Ascending aorta (tissue), 2 donors: ENCODE data around the gene ZDHHC17. TPM values are rescaled to one million over a fixed set of nuclear protein-coding genes. Genes with fewer than 3 reads are reported as not detected.
A peak's percentile ranks its signal among the peaks of the same experiment; 100 is the strongest.

Experiments used
- DNase-seq, 2 donors: peaks; one replicate each; pipeline ENCODE4 v3.0.0-alpha.2; 2019; ENCODE audit warnings: low spot score in 2 of 2
- H3K27ac ChIP-seq, 2 donors: fragments of 200-600 bp; sonication (generic); one replicate each; pipeline ENCODE4 v1.5.1; 2016 to 2017; ENCODE audit warnings: mild to moderate bottlenecking in 1 of 2
- H3K27me3 ChIP-seq: fragments of 200-600 bp; sonication (generic); one replicate; pipeline ENCODE4 v1.5.1; 2017
- H3K36me3 ChIP-seq, 2 donors: fragments of 200-600 bp; sonication (generic); one replicate each; pipeline ENCODE4 v1.5.1; 2016
- H3K4me1 ChIP-seq, 2 donors: fragments of 200-600 bp; sonication (generic); one replicate each; pipeline ENCODE4 v1.5.1; 2016 to 2017; ENCODE audit warnings: mild to moderate bottlenecking in 1 of 2
- H3K4me3 ChIP-seq, 2 donors: fragments of 200-600 bp; sonication (generic); one replicate each; pipeline ENCODE4 v1.5.1; 2016 to 2017; ENCODE audit warnings: mild to moderate bottlenecking in 1 of 2
- H3K9me3 ChIP-seq, 2 donors: fragments of 200-600 bp; sonication (generic); one replicate each; pipeline ENCODE4 v1.5.1; 2016
- intact Hi-C: fragments of 100-400 bp; cut with DNase I; formaldehyde crosslinking; loops from one replicate; pipeline ENCODE4 v1.15.1; 2023
- total RNA-seq: library from RNA; depleted of rRNA; stranded (reverse); fragments of >200 nt; gene quantifications from one replicate; pipeline ENCODE4 v1.1.0, GENCODE V29; 2016
- TF ChIP-seq, protein P1 (sequence below), 3 experiments: fragments of 200-600 bp in 2 of 3; fragments of 450-650 bp in 1 of 3; sonication (generic) in 2 of 3; IDR thresholded peaks; one replicate each; pipeline ENCODE4 v1.5.1; 2016 to 2019; ENCODE audit warnings: antibody characterized with exemption in 3 of 3, mild to moderate bottlenecking in 1 of 3, moderate library complexity in 1 of 3

ZDHHC17 gene, protein sequence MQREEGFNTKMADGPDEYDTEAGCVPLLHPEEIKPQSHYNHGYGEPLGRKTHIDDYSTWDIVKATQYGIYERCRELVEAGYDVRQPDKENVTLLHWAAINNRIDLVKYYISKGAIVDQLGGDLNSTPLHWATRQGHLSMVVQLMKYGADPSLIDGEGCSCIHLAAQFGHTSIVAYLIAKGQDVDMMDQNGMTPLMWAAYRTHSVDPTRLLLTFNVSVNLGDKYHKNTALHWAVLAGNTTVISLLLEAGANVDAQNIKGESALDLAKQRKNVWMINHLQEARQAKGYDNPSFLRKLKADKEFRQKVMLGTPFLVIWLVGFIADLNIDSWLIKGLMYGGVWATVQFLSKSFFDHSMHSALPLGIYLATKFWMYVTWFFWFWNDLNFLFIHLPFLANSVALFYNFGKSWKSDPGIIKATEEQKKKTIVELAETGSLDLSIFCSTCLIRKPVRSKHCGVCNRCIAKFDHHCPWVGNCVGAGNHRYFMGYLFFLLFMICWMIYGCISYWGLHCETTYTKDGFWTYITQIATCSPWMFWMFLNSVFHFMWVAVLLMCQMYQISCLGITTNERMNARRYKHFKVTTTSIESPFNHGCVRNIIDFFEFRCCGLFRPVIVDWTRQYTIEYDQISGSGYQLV
- 24.3 TPM for total RNA-seq

DNA sequence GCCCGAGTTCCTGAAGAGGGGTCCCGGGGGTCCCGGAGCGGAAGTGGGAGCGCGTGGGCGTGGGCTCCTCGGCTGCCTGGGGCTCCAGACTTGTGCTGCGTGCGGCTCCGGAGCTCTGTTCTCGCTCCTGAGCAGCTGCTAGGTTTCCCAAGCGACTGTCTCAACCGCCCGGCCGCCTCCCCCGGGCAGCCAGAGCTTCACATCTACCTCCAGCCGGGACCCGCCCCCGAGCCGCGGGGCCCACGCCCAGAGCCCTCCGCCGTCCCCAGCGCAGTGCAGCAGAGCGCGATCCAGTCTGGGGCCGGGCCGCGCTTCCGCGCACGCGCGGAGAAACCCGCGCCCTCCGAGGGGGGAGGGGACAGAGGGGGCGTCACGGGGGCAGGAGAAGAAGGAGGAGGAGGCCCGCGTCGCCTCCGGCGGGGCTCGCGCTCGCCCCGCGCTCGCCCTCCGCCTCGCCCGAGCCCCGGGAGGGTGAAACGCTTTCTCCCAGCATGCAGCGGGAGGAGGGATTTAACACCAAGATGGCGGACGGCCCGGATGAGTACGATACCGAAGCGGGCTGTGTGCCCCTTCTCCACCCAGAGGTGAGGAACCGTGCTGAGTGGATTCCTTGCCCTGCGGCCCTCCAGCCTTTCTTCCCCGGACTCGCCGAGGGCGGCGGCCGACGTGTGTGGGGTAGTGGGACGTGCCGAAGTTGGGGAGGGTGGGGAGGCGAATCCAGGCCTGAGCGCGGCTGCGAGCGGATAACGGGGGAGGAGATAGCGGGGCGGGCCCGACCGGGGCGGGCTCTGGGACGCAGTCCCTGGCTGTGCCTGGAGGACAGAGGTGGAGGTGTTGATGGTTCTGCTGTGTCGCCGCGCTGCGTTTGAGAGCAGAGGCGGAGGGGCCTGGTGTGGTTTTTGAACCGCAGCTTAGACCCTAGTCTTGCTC, at the start of gene ZDHHC17:
TSS of gene ZDHHC17 (plus strand) at position 370 of the 930 bp plus-strand sequence. CDS start at position 492, 122 bp downstream.
- peak; percentile 66 to 93 for DNase-seq
- intact Hi-C loops = loop anchor here (1.0 to 10.0 kb wide), 8 partner anchors 27 to 1429 kb away; partner anchors contain the start of genes CAPS2, CSRP2, GLIPR1 and GLIPR1L1
- H3K27me3 ChIP-seq = no peaks in the 10 kb centered on the region
- H3K9me3 ChIP-seq = no peaks in the 10 kb centered on the region
- no peaks in the 10 kb centered on the region for H3K36me3 ChIP-seq
- H3K4me3 ChIP-seq = peak within 1 kb of the TSS; percentile 67 to 87
- H3K4me1 ChIP-seq = peaks cover 0 to 3% of the 10 kb centered on the region in 2 donors
- peak within 1 kb of the TSS; percentile 95 to 96 for H3K27ac ChIP-seq
- TF ChIP-seq, protein P1, sequence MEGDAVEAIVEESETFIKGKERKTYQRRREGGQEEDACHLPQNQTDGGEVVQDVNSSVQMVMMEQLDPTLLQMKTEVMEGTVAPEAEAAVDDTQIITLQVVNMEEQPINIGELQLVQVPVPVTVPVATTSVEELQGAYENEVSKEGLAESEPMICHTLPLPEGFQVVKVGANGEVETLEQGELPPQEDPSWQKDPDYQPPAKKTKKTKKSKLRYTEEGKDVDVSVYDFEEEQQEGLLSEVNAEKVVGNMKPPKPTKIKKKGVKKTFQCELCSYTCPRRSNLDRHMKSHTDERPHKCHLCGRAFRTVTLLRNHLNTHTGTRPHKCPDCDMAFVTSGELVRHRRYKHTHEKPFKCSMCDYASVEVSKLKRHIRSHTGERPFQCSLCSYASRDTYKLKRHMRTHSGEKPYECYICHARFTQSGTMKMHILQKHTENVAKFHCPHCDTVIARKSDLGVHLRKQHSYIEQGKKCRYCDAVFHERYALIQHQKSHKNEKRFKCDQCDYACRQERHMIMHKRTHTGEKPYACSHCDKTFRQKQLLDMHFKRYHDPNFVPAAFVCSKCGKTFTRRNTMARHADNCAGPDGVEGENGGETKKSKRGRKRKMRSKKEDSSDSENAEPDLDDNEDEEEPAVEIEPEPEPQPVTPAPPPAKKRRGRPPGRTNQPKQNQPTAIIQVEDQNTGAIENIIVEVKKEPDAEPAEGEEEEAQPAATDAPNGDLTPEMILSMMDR (IDR thresholded peaks at IDR 0.05) = no peak

DNA sequence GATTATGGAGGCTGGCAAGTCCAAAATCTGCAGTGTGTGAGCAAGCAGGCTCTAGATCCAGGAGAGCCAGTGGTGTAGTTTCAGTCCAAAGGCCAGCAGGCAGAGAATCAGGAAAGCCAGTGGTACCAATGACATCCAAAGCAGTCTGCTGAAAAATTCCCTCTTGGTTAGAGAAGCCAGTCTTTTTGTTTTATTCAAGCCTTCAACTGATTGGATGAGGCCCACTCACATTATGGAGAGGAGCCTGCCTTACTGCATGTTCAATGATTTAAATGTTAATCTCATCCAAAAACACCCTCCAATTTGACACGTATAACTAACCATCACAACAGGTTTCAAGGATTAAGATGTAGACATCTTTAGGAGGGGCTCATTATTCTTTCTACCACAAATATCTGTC, 49.5 kb upstream of the ZDHHC17 start:
- no peaks in the 10 kb centered on the region for H3K9me3 ChIP-seq
- intact Hi-C loops = no loop called here

DNA sequence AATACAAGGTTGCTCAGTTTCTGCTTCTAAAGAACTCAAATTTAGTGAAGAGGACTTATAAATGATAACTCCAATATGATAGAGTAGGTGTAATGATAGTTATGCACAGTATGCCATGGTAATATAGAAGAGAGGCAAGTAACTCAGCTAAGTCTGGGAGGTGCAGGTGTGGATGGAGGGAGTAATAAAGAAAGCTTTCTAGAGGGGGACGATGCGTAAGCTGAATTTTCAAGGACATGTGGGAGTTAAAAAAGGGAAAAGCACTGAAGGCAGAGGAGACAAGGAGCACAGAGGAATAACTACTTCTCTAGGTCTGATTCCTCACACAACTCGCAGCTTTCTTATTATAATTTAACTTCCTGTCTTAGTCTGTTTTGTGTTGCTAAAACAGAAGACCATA, 49.1 kb upstream of the ZDHHC17 start:
- Histone ChIP-seq H3K4me3 (no peak overlapping the region), H3K4me1 (no peaks in the 10 kb centered on the region), H3K36me3 (no peaks in the 10 kb centered on the region), H3K27me3 (no peaks in the 10 kb centered on the region), H3K27ac (no peak overlapping the region), H3K9me3 (no peaks in the 10 kb centered on the region)
- TF ChIP-seq, protein P1 (IDR thresholded peaks at IDR 0.05) = no peak
- no peak for DNase-seq
- intact Hi-C loops = no loop called here

More for the DNA sequence above, 49.5 kb upstream of the ZDHHC17 start:
- no peak for DNase-seq
- no peaks in the 10 kb centered on the region for H3K36me3 ChIP-seq
- TF ChIP-seq, protein P1 (IDR thresholded peaks at IDR 0.05) = no peak
- H3K27me3 ChIP-seq = no peaks in the 10 kb centered on the region
- H3K4me1 ChIP-seq = no peaks in the 10 kb centered on the region
- H3K4me3 ChIP-seq = no peak overlapping the region
- H3K27ac ChIP-seq = no peak overlapping the region

DNA sequence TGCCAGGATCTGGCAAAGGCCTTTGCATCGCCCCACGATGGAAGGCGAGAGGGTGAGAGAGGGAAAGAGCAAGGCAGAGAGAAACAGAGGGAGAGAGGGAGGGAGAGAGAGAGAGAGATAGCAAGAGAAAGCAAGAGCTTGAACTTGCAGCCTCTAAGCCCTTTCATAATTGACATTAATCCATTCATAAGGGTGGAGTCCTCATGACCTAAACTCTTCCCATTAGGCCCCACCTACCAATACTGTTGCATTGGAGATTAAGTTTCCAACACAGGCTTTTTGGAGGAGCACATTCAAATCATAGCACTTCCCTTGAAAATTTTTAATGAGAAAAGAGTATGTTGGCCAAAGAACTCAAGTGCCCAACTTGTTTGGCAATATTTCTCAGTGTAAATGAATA, 48.6 kb upstream of the ZDHHC17 start:
- no peak for DNase-seq
- H3K27me3 ChIP-seq = no peaks in the 10 kb centered on the region
- H3K27ac ChIP-seq = no peak overlapping the region
- TF ChIP-seq, protein P1 (IDR thresholded peaks at IDR 0.05) = no peak
- no peaks in the 10 kb centered on the region for H3K9me3 ChIP-seq
- no peaks in the 10 kb centered on the region for H3K4me1 ChIP-seq
- intact Hi-C loops = no loop called here
- H3K4me3 ChIP-seq = no peak overlapping the region
- H3K36me3 ChIP-seq = no peaks in the 10 kb centered on the region

DNA sequence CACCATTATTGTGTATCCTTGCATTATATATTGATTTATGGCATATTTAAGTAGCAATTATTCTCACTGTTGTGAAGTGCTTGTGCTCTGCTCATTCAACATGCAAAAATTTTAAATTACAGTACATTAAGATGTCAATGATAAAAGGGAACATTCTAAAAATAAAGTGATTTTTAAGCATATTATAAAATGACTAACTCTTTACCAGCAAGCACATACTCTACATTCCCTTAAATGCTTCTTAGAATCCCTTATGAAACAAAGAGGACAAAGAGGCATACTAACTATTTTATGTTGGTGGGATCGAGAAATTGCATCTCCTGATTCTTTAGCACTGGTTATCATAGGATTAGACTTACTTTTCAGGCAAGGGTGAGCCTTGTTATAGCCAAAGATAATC, 46.6 kb upstream of the ZDHHC17 start:
- H3K4me1 ChIP-seq = no peaks in the 10 kb centered on the region

More for the DNA sequence above, 46.6 kb upstream of the ZDHHC17 start:
- Histone ChIP-seq H3K36me3 (no peaks in the 10 kb centered on the region), H3K27ac (no peak overlapping the region), H3K27me3 (no peaks in the 10 kb centered on the region), H3K4me3 (no peak overlapping the region), H3K9me3 (no peaks in the 10 kb centered on the region)
- intact Hi-C loops = no loop called here
- TF ChIP-seq, protein P1 (IDR thresholded peaks at IDR 0.05) = no peak
- no peak for DNase-seq
